Measurements from ENCODE around the gene SLCO4A1. TPM values are rescaled to one million over a fixed set of nuclear protein-coding genes. Genes with fewer than 3 reads are reported as not detected.

SLCO4A1 gene
- total RNA-seq, 1 donor from 2014 or later = 41.6 TPM

DNA sequence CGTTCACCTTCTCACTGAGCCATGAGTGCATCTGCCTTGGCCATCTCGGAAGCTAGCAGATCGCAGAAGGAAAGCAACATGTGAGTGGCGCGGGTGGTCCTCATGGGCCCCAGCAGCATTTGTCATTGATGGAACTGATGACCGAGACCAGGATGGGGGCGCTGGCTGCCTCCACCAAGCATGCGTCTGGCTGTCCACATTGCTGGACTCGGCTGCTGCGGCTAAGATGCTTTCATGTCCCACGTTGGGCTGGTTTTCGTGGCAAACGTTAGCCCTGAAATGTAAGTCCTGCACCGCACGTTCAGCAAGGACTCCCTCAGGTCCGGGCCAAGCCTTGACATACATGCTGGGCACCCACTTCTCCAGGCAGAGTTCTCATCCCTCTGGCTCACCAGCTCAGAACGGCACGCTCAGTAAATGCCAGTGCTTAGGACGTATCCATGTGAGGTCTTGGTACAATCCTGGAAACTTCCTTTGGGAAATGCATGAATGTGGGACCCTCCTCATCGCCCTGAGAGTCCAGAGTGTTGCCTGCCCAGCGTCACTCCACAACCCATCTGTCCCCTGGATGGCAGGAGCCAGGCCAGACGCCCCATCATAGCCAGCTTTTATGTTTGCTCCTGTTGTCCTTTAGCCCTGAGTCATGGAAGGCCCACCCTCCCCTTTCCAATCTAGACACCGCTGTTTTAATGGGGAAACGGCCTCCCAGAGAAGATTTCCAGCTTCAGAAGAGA is 8.4 kb downstream of the SLCO4A1 start:
- intact Hi-C loops (cut with micrococcal nuclease) = loop anchor here (1.0 to 5.0 kb wide), 4 partner anchors 7 to 144 kb away; no protein-coding TSS in a partner anchor

DNA sequence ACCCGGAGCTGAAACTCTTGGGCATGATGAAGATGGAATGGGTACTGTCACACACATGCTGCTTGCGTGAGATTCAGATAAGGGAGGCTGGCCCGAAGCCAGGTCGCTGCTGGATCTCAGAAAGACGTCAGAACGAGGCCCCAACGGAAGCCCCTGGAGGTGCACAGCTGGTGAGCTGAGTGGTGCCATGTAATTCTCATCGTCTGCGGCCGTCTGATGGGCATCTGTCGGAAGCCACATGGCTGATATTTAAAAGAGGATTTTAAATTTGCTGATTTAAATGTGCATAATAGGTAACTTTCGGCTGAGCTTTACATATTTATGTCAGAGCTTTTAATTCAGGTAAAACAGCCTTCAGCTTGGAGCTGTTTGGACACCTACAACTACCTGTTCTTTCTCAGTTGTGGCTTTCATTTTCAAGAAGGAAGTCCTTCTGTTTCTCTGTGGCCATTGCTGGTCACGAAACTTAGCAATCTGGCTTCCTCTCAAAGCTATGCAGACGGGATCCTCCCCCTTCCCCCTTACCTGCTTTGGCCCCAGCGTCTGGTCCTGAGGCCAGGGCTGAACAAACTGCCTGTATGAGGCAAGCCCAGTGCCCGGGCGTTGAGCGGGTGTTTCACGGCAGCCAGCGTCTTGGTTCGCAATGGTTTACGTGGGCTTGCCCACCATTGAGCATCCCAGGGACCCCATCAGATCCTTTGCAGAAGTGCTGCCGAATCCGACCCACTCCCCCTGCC is 9.2 kb downstream of the SLCO4A1 start:
- intact Hi-C loops (cut with micrococcal nuclease) = loop anchor here (1.0 to 5.0 kb wide), 5 partner anchors 8 to 285 kb away; no protein-coding TSS in a partner anchor

DNA sequence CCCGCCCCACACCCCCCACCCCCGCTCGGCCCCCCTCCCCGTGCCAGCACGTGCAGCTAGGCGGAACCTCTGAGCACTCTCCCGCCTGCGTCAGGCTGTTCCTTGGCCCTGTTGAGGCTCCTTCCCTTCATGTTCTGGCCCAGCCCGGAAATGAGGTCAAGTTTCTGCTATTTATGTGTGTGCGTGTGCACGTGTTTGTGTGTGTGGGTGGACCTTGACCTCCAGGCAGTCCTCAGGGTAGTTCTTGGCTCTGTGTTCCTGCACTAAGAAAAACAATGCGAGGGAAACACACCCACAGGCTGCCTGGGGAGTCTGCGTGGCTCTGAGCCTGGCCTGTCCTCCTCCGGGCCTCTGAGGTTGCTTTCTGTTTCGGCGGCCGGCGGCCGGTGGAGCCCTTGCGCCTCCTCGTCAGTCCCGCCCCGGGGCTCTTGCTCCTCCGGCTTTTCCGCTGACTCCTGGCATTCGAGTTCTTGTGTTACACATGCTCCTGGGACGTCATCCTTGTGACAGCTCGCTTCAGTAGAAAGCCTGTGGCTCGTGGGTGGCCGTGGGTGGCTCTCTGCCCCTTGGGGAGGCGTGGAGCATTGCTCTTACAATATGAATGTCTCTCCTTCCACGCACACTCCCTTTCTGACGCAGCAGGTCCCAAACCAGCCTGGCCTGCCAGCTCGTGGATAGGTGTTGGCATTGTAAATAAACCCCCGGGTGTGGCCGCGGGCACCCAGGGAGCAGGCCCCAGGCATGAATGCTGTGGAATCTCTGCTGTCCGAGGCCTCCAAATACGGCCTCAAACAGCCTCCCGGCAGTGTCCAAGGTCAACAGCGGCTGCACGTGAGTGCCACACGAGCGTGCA is 10.0 kb downstream of the SLCO4A1 start:
- intact Hi-C loops (cut with micrococcal nuclease) = loop anchor here (2.0 to 5.0 kb wide), 2 partner anchors 35 to 285 kb away; no protein-coding TSS in a partner anchor

DNA sequence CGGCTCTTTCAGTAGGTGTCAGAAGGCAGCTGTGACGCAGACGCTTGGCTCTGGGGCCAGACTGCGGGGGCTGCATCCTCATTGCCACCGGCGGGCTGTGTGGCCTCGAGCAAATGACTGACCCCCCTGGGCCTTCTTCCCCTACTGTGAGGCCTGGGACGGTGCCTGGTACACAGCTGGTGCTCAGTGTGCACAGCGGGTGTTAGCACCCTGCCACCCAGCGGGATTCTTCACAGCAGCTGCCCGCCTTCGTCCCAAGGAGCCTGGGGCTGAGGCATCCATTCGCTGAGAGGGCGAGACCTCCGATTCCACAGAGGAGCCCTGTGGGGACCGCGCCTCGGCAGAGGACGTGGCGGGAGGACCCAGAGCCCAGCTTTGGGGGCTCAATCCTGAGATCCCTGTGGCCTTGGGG is 10.6 kb downstream of the SLCO4A1 start:
- intact Hi-C loops (cut with micrococcal nuclease) = loop anchor here (2.0 to 5.0 kb wide), 2 partner anchors 36 to 284 kb away; no protein-coding TSS in a partner anchor

DNA sequence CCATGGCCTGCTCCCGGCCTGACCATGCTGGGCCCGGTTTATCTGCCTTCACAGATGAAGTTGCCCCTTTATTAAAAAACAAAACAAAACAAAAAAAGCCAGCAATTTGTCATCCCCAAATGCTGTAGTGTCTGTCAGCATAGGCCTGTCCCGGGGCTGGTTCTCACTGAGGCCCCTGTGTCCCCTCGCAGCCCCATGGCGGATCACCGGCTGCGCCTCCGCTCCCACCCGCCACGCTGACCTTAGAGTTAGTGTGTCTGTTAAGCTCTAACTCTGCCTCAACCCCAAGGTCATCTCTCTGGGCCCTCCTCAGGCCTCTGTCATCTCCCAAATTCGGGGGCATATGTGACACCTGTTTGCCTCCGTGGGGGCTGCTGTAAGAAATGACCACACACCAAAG is 11.1 kb downstream of the SLCO4A1 start:
- intact Hi-C loops (cut with micrococcal nuclease) = loop anchor here (2.0 to 5.0 kb wide), 2 partner anchors 36 to 283 kb away; no protein-coding TSS in a partner anchor

DNA sequence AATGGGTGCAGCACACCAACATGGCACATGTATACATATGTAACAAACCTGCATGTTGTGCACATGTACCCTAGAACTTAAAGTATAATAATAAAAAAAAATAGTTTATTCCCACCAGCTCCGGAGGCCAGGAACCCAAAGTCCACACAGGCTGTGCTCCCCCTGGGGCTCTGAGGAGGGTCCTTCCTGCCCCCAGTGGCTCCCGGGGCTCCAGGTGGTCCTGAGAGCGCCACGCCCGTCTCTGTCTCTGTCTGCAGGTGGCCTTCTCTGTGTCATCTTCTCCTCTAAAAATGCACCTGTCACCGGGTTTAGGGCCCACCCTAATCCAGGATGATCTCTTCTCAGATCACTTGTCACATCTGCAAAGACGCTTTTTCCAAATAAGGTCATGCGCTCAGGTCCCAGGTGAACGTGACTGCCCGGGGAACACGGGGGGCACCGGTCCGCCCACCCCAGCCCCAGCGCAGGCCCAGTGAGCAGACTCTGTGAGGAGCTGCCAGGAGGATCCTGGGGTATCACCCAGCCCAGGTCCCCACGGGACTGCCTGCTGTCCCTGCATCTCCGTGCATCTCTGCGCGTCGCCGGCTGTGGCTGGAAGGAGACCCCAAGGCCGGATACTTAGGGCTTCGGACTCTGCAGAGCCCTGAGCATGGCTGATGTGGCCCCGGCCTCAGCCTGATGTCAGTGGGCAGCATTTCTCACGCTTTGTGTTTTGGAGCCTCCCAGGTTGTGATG is 11.8 kb downstream of the SLCO4A1 start:
- intact Hi-C loops (cut with micrococcal nuclease) = loop anchor here (2.0 to 5.0 kb wide), 2 partner anchors 37 to 283 kb away; no protein-coding TSS in a partner anchor

DNA sequence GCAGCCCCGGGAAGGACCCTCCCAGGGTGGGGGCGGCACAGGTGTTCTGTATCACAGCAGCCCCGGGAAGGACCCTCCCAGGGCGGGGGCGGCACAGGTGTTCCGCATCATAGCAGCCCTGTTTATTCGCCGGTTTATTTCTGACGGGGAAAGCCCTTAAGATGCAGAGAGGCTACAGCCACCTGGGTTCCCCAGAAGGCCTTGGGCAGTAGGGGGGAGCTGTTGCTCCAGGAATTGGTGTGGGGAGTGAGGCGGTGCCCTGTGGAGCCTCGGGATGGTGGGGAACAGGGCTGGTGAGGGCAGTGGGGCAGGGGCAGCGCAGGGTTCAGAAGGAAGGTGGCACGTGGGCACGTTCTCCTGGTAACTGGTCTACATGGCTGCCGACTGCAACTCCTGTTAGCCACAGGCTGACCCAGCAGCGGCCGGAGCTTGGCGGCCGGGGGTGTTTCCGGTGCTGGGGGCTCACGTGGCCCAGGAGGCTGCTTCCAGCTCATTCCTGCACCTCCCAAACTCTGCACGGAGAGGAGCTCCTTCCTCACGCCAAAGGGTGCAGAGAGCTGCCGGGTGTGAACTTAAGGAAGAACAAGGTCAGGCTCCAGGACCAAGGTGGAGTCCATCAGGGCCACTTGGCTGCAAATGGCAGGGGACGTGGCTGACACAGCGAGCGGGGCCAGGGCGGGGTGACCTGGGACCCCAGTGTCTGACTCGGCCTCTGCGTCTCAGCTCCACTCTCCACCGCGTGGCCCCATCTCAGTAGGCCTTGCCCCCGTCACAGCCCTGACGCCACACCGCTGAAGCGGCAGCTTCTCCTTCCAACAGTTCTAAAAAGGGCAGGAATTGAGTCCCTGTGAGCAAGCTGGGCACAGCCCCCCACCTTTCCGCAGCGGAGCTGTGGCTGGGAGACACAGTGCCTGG is 13.2 kb downstream of the SLCO4A1 start:
- intact Hi-C loops (cut with micrococcal nuclease) = no loop called here

DNA sequence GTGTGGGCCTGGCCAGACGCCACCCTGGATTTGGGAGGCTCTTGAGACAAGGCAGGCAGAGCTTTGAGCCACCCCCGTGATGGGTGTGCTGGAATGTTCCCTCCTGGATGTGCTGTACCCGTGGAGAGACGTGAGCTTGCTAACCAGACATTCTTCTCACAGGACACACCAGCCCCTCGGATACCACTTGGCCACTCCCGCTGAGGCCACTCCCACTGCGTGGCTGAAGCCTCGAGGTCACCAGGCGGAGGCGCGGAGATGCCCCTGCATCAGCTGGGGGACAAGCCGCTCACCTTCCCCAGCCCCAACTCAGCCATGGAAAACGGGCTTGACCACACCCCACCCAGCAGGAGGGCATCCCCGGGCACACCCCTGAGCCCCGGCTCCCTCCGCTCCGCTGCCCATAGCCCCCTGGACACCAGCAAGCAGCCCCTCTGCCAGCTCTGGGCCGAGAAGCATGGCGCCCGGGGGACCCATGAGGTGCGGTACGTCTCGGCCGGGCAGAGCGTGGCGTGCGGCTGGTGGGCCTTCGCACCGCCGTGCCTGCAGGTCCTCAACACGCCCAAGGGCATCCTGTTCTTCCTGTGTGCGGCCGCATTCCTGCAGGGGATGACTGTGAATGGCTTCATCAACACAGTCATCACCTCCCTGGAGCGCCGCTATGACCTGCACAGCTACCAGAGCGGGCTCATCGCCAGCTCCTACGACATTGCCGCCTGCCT is 14.1 kb downstream of the SLCO4A1 start:
- intact Hi-C loops (cut with micrococcal nuclease) = no loop called here

DNA sequence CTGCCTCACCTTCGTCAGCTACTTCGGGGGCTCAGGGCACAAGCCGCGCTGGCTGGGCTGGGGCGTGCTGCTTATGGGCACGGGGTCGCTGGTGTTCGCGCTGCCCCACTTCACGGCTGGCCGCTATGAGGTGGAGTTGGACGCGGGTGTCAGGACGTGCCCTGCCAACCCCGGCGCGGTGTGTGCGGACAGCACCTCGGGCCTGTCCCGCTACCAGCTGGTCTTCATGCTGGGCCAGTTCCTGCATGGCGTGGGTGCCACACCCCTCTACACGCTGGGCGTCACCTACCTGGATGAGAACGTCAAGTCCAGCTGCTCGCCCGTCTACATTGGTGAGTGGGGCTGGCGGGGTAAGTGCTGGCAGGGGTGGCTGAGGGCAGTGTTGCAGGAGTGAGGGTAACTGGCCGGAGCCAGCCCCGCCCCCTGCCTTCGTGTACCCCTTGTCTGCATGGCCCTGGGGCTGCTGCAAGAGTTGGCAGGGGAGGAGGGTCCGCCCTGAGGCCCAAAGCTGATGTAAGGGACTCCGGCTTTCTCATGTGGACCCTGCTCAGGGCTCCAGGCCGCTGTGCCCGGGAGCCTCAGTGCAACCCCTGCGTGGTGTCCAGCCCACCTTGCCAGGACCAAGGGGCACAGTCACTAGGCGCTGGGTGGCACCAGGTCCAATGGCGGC is 14.8 kb downstream of the SLCO4A1 start:
- intact Hi-C loops (cut with micrococcal nuclease) = no loop called here

DNA sequence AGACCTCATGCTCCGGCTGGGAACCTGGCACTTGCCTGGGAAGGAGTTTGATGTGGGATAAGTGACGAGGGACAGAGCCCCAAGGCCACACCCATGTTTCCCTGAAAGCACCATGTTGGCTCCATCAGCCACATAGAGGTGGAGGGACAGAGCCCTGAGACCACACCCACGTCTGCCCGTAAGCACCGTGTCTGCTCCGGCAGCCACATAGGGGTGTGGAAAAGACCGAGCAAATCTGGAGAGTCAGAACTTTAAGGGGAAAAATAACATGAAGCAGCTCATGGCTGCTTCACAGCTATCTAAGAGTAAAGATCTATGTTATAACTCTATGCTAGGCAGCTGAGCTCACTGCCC is 15.3 kb downstream of the SLCO4A1 start:
- intact Hi-C loops (cut with micrococcal nuclease) = no loop called here

DNA sequence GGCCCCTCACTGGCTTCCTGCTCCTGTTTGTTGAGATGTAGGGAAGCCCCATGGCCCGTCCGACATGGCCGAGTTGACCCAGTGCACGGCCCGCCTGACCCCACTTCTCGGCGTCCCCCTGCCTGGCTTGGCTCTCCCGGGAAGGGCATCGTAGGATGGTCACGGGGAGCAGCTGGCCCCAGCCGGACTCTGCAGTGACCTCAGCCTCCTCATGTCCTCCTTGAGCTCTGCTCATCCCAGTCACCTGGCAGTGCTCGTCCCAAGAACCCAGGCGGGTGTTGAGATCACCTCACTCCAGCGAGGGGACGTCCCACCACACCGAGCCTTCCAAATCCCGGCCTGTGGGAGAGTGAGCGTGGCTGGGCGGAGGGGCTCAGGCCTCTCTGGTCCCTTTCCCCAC is 15.7 kb downstream of the SLCO4A1 start:
- intact Hi-C loops (cut with micrococcal nuclease) = no loop called here

DNA sequence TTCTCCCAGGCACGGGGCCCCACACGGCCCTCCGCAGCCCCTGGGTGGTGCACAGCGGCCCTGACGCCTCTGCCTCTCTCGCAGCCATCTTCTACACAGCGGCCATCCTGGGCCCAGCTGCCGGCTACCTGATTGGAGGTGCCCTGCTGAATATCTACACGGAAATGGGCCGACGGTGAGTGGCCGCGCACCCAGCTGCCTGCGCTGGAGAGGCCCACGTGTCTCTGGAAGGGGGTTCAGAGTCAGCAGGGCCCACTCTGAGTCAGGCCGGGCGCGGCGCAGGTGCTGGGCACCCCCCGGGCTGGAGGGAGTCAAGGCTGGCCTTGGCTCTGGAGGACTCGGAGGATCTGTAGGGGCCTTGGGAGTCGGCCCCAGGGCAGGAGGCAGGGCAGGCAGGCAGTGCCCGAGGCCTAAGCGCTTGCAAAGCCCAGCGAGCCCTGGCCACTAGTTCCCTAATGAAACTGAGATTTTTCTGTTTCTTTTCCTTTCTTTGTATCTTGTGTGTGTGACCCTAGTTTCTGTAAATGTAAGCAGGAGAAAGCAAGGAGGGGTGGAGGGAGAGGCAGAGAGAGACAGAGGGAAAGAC is 16.4 kb downstream of the SLCO4A1 start:
- intact Hi-C loops (cut with micrococcal nuclease) = no loop called here

DNA sequence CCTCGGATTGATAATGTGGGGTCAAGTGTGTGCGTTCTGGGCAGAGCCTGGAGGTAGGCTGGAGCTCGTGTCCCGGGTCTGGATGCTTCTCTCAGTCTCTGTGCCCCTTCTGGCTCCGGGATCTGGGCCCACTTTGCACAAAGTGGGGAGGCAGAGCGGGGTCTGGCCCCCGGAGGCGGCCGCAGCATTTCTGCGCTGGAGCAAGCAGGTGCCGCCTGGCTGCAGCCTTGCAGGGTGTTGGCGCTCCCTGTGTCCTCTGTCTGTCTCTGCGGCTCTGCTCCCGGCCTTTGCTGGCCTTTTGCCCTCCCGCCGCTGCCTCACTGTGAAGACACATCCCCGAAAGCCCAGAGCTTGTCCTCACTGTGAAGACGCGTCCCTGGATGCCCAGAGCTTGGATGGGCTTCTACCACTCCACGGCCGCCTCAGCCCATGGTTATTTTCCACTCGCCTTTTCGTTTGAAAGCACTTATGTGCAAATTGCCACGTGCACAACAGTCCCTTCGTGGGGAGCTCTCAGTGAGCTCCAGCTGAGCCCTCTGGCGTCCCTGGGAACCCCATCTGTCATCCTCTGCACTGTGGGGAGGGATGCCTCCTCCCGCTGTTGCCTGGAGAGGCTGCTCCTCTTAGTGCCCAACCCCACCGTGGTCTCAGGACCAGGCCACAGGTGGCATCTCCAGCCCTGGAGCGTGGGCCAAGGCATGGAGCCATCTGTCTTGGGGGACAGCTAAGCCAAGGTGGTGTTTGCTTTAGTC is 17.4 kb downstream of the SLCO4A1 start:
- intact Hi-C loops (cut with micrococcal nuclease) = no loop called here

DNA sequence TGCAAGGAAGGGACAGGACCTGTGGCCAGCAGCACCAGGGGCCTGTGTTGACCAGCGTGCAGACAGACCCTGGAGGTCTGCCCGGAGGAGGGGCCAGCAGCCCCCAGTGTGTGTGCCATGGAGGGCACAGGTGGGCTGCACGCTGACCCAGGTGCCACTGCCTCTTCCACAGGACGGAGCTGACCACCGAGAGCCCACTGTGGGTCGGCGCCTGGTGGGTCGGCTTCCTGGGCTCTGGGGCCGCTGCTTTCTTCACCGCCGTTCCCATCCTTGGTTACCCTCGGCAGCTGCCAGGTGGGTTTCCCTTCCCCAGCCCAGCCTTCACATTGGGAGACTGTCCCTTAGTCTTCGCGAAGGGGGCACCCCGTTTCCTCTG is 17.9 kb downstream of the SLCO4A1 start:
- intact Hi-C loops (cut with micrococcal nuclease) = no loop called here

DNA sequence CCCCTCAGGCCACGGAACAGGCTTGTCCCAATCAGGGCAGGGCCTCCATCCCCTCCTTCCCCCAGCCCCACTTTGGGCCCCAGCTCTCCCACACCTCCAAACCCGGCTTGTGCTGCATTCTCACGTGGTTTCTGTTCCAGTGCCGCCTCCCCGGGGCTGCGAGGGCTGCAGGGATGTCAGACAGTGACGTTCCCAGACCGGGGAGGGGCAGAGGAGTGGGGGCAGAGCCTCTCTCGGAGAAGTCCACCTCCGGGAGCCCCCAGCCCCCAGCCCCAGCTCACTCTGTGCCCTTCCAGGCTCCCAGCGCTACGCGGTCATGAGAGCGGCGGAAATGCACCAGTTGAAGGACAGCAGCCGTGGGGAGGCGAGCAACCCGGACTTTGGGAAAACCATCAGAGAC is 18.5 kb downstream of the SLCO4A1 start:
- intact Hi-C loops (cut with micrococcal nuclease) = no loop called here

DNA sequence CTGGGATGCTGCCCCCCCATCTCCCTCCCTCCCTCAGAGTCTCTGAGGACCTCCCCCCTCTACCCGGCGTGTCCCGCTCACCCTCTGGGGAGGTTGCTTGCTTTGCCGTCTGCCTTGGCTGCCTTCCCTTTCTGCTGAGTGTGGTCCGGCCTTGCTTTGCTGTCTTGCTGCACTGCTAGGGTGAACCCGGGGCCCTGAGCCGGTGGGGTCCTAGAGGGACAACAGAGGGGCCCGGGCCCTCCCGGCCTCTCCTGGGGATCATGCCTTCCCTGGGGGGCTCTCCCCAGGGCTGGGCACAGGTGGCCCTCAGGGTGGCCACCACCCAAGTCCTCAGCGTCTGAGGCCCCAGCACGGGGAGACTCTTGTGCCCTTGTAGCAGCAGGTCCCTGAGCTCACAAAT is 19.3 kb downstream of the SLCO4A1 start:
- intact Hi-C loops (cut with micrococcal nuclease) = no loop called here

DNA sequence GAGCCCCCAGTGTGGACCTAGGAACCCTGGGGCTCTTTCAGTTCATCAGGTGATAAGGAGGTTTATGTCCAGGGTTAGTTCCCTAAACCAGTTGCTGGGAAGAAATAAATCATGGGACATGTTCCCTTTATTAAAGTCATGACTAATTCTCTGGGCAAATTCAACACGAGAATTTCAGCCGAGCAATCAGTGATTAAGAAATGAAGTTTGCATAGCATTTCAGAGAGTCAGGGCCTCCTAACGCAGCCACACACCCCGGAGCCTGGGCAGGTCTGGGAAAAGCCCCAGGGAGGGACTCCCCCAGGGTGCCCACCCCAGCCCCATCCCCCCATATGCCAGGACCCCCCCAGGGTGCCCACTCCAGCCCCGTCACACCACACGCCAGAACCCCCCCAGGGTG is 20.1 kb downstream of the SLCO4A1 start:
- intact Hi-C loops (cut with micrococcal nuclease) = no loop called here
